ENCODE results near the gene ZNF423. TPM values are rescaled to one million over a fixed set of nuclear protein-coding genes. Genes with fewer than 3 reads are reported as not detected.

The ZNF423 gene
- total RNA-seq, 4 donors from 2014 or later, result 0.67 to 3.7 (median 2.2) TPM

- intact Hi-C loops (cut with DNase I; ENCODE audit: low total_unique reads), result no loop called here
- DNase-seq (ENCODE audit: low spot score in 2 of 2), result peak in 1 of 2 donors; percentile 77
- no peak overlapping the region for H3K4me3 ChIP-seq (ENCODE audit: low read depth, poor library complexity, severe bottlenecking)
- no peak for TF ChIP-seq CTCF (IDR thresholded peaks at IDR 0.05)
- no peak for TF ChIP-seq POLR2A (IDR thresholded peaks at IDR 0.05)
- WGBS, 2 donors, result 52 to 53% methylated on average over 20 to 22 of the region's 22 CpGs
These were observed 253.5 kb downstream of the ZNF423 start for GRCh38 chr16:49602201-49602975.

GRCh38 chr16:49601576-49601975, 254.3 kb downstream of the ZNF423 start:
- WGBS, 2 donors, result 75 to 93% methylated on average over 4 to 6 of the region's 6 CpGs
- intact Hi-C loops (cut with DNase I; ENCODE audit: low total_unique reads), result no loop called here
- TF ChIP-seq CTCF (IDR thresholded peaks at IDR 0.05) (no peak), POLR2A (IDR thresholded peaks at IDR 0.05) (no peak)
- DNase-seq (ENCODE audit: low spot score in 2 of 2), result peak in 1 of 2 donors; percentile 12
- H3K4me3 ChIP-seq (ENCODE audit: low read depth, poor library complexity, severe bottlenecking), result no peak overlapping the region

GRCh38 chr16:49600976-49601375, 254.9 kb downstream of the ZNF423 start:
- no peak overlapping the region for H3K4me3 ChIP-seq (ENCODE audit: low read depth, poor library complexity, severe bottlenecking)
- WGBS, 2 donors, result 86 to 100% methylated on average over 8 of the region's 8 CpGs
- intact Hi-C loops (cut with DNase I; ENCODE audit: low total_unique reads), result no loop called here
- DNase-seq (ENCODE audit: low spot score in 2 of 2), result peak in 1 of 2 donors; percentile 20
- TF ChIP-seq POLR2A (IDR thresholded peaks at IDR 0.05) (no peak), CTCF (IDR thresholded peaks at IDR 0.05) (no peak)

GRCh38 chr16:49600536-49600935, 255.4 kb downstream of the ZNF423 start:
- WGBS, 2 donors, result 91% methylated on average over 23 of the region's 23 CpGs
- TF ChIP-seq POLR2A (IDR thresholded peaks at IDR 0.05), result no peak
- no peak for TF ChIP-seq CTCF (IDR thresholded peaks at IDR 0.05)
- peak in 1 of 2 donors; percentile 67 for DNase-seq (ENCODE audit: low spot score in 2 of 2)
- no peak overlapping the region for H3K4me3 ChIP-seq (ENCODE audit: low read depth, poor library complexity, severe bottlenecking)
- intact Hi-C loops (cut with DNase I; ENCODE audit: low total_unique reads), result no loop called here

- DNase-seq (ENCODE audit: low spot score in 2 of 2), result no peak
- 85 to 89% methylated on average over 8 of the region's 8 CpGs for WGBS, 2 donors
- intact Hi-C loops (cut with DNase I; ENCODE audit: low total_unique reads), result no loop called here
- TF ChIP-seq POLR2A (IDR thresholded peaks at IDR 0.05) (no peak), CTCF (IDR thresholded peaks at IDR 0.05) (no peak)
- no peak overlapping the region for H3K4me3 ChIP-seq (ENCODE audit: low read depth, poor library complexity, severe bottlenecking)
These were observed 256.2 kb downstream of the ZNF423 start for GRCh38 chr16:49599704-49600103.

GRCh38 chr16:49599281-49599680, 256.6 kb downstream of the ZNF423 start:
- no peak overlapping the region for H3K4me3 ChIP-seq (ENCODE audit: low read depth, poor library complexity, severe bottlenecking)
- TF ChIP-seq POLR2A (IDR thresholded peaks at IDR 0.05), result no peak
- TF ChIP-seq CTCF (IDR thresholded peaks at IDR 0.05), result no peak
- 92 to 97% methylated on average over 2 of the region's 2 CpGs for WGBS, 2 donors
- DNase-seq (ENCODE audit: low spot score in 2 of 2), result no peak
- intact Hi-C loops (cut with DNase I; ENCODE audit: low total_unique reads), result no loop called here

Measured in lower leg skin (tissue), 4 donors.